ENCODE measurements around the gene ZNF92.
A peak's percentile ranks its signal among the peaks of the same experiment; 100 is the strongest.
"Not testable (repeated sequence)": the region's sequence is repeated elsewhere in the genome, so short reads cannot be mapped to it uniquely, and the experiment has no call there.

The ZNF92 gene

GRCh38 chr7:65373608-65374351, at the start of gene ZNF92:
ZNF92 (plus strand) TSS chr7:65373855; CDS start chr7:65373998, 143 bp downstream.
- peak; percentile 96 to 97 for DNase-seq

- no peak for DNase-seq
These were observed 47.7 kb upstream of the ZNF92 start for GRCh38 chr7:65325793-65326432.

DNA sequence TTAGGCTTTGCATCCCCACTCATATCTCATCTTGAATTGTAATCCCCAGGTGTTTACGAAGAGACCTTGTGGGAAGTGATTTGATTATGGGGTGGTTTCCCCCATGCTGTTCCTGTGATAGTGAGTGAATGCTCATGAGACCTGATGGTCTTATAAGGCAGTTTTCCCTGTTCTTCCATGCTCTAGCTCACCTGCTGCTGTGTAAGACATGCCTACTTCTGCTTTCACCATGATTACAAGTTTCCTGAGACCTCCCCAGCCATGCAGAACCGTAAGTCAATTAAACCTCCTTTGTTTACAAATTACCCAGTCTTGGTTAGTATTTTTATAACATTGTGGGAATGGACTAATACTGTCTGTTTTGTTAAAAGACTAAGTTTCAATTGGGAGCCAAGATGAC, 35.3 kb upstream of the ZNF92 start:
- DNase-seq = no peak

- DNase-seq = no peak
These were observed 34.4 kb upstream of the ZNF92 start for GRCh38 chr7:65339257-65339656.

- DNase-seq = no peak
These were observed 30.7 kb upstream of the ZNF92 start for GRCh38 chr7:65342723-65343629.

- DNase-seq = not testable (repeated sequence)
These were observed 29.1 kb upstream of the ZNF92 start for GRCh38 chr7:65344541-65344940.

- DNase-seq = no peak
These were observed 19.4 kb upstream of the ZNF92 start for GRCh38 chr7:65354263-65354662.

GRCh38 chr7:65369843-65370242, 3.8 kb upstream of the ZNF92 start:
- no peak for DNase-seq

DNA sequence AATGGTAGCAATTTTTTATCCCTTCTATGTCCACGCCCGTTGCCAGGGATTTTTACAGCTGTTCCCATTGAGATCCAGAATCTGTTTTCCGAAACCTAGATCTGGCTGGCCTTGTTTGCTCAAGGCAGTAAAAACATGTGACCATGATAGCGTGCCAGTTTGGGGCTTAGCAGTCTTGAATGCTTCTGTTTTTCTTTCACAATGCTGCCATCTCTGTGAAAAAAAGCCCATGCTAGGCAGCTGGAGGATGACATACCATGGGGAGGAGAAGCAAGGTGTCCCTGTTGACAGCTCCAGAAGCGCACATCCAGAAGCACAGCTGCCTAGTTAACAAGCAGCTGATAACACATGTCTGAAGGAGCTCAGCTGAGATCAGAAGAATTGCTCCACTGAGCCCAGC, 2.2 kb upstream of the ZNF92 start:
- no peak for DNase-seq

DNA sequence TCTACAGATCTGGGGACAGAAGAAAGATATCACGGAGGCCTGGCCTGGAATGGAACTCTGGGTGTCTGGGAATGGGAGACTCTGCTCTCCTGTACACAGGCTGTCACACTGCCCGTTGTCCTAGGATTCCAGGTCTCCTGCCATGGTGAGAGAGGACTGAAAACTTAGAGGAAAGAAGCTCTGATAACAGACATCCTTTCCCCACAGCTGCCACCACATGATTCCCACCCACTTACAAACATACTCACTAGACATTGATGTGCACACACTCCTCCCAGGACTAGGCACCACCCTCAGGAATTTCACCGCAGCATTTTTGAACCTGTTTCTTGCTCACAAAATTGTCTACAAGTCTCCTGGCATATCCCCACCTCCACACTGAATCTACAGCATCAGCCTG, 5.7 kb downstream of the ZNF92 start:
- DNase-seq = no peak

DNA sequence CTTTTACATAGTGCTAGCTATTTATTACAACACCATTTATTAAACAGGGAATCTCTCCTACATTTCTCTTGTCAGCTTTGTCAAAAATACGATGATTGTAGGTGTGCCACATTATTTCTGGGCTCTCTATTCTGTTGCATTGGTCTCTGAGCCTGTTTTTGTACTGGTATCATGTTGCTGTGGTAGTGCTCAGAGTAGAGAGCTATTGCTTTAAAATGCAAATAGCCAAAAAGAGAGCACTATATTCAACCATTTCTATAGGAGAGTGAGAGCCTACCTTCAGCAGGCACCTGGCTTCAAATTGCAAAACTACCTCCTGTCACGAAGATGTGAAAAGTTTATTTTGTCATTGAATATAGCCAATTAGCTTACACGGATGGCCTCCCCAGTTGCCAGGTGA, 8.1 kb downstream of the ZNF92 start:
- DNase-seq = no peak

- DNase-seq = no peak
These were observed 8.8 kb downstream of the ZNF92 start for GRCh38 chr7:65382452-65382851.

GRCh38 chr7:65387891-65388290, 14.2 kb downstream of the ZNF92 start:
- no peak for DNase-seq

DNA sequence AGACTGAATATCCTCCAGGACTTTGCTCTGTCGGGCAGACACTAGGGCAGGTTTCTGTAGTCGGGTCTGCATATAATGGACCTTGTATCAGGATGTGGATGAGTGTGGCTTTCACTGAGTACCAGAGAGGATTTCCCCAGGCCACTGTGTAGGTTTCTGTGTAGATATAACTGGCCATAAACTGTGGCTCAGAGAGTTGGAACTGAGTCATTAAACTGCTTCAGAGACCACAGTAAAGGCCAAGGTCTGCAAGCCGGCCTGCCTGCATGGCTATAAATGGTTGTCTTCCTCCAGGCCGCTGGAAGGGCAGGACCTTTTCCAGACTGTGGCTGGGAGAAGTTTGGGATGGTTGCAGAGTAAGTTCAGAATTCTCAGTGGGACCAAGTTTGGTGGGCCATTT, 16.9 kb downstream of the ZNF92 start:
- DNase-seq = no peak

GRCh38 chr7:65397730-65398142, 24.1 kb downstream of the ZNF92 start:
- no peak for DNase-seq

DNA sequence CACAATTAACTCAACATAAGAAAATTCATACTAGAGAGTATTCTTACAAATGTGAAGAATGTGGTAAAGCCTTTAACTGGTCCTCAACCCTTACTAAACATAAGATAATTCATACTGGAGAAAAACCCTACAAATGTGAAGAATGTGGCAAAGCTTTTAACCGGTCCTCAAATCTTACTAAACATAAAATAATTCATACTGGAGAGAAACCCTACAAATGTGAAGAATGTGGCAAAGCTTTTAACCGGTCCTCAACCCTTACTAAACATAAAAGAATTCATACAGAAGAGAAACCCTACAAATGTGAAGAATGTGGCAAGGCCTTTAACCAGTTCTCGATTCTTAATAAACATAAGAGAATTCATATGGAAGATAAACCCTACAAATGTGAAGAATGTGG, 25.0 kb downstream of the ZNF92 start:
- DNase-seq = not testable (repeated sequence)

DNA sequence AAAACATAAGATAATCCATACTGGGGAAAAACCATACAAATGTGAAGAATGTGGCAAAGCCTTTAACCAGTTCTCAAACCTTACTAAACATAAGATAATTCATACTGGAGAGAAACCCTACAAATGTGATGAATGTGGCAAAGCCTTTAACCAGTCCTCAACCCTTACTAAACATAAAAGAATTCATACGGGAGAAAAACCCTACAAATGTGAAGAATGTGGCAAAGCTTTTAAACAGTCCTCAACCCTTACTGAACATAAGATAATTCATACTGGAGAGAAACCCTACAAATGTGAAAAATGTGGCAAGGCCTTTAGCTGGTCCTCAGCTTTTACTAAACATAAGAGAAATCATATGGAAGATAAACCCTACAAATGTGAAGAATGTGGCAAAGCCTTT, 25.4 kb downstream of the ZNF92 start:
- DNase-seq = not testable (repeated sequence)

DNA sequence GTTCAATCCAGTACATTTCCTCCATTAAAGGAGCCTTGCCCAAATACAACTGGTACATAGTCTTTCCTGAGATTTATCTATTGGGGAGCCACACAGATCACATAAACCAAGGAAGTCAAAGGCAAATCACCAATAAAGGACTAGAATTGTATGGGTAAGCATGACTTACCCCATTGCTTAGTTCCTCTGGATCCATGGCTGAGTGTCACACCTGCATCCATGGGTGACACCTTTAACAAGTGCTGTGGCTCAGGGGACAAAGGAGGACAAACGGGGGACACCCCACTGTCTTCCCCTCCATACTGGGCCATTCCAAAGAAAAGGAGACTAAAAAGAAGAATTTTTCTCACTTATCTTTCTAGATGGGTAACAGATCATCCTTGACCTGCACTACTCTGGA, 30.4 kb downstream of the ZNF92 start:
- DNase-seq = no peak

DNA sequence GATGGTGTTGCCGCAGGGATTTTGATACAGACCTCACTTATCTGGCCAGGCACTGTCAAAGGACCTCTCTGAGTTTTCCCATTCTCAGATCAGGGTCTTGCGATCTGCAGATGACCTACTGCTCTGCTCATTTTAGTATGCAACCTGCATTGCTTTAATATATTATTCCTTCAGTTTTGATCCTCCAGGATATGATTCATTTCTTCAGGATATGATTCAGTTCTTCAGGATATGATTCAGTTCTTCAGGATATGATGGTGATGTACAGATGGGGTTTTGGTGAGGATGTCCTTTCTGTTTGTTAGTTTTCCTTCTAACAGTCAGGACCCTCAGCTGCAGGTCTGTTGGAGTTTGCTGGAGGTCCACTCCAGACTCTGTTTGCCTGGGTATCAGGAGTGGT, 33.1 kb downstream of the ZNF92 start:
- DNase-seq = not testable (repeated sequence)

DNA sequence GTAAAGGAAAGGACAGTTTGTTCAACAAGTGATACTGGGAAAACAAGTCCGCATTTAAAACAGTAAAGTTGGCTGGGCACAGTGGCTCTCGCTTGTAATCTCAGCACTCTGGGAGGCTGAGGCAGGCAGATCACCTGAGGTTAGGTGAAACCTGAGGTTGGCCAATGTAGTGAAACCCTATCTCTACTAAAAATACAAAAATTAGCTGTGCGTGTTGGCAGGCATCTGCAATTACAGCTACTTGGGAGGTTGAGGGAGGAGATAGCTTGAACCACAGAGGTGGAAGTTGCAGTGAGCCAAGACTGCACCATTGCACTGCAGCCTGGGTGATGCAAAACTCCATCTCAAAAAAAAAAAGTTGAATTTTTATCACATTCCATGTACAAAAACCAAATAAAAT, 35.7 kb downstream of the ZNF92 start:
- no peak for DNase-seq

GRCh38 chr7:65411249-65411648, 37.6 kb downstream of the ZNF92 start:
- DNase-seq = no peak

GRCh38 chr7:65422670-65423069, 49.0 kb downstream of the ZNF92 start:
- DNase-seq = no peak

GRCh38 chr7:65423286-65423685, 49.6 kb downstream of the ZNF92 start:
- DNase-seq = not testable (repeated sequence)

Data from stimulated activated CD4-positive, alpha-beta T cell treated with anti-CD3 and anti-CD28 coated beads, Interleukin-2, amount 100 ng/mL, for 24 hours (primary cell).